GM19467 (cell line): ENCODE results near the gene KLHL29.
"Not testable (repeated sequence)": the region's sequence is repeated elsewhere in the genome, so short reads cannot be mapped to it uniquely, and the experiment has no call there.

ENCODE experiments used
- ATAC-seq: cut with Tn5 transposase; IDR thresholded peaks from one replicate; pipeline ENCODE4 v1.9.1; 2021; ENCODE audit warnings: mild to moderate bottlenecking, moderate library complexity; ENCODE audit not compliant: unreplicated experiment

The KLHL29 gene

GRCh38 chr2:23734416-23734815 lies 349.4 kb downstream of the KLHL29 start:
- ATAC-seq: no peak

GRCh38 chr2:23736783-23737182 lies 351.8 kb downstream of the KLHL29 start:
- not testable (repeated sequence) for ATAC-seq

- no peak for ATAC-seq
Observed at GRCh38 chr2:23745068-23745725, 360.2 kb downstream of the KLHL29 start.

GRCh38 chr2:23745726-23746105 lies 360.7 kb downstream of the KLHL29 start:
- ATAC-seq: no peak

GRCh38 chr2:23746141-23746863 lies 361.3 kb downstream of the KLHL29 start:
- ATAC-seq: no peak

- ATAC-seq: no peak
Observed at GRCh38 chr2:23751747-23752265, 366.8 kb downstream of the KLHL29 start.

- ATAC-seq: no peak
Observed at GRCh38 chr2:23753291-23754010, 368.5 kb downstream of the KLHL29 start.

- ATAC-seq: no peak
Observed at GRCh38 chr2:23754970-23755369, 370.0 kb downstream of the KLHL29 start.

GRCh38 chr2:23756593-23757292 lies 371.8 kb downstream of the KLHL29 start:
- no peak for ATAC-seq

GRCh38 chr2:23757686-23758433 lies 372.9 kb downstream of the KLHL29 start:
- ATAC-seq: no peak
